Stimulated activated CD8-positive, alpha-beta memory T cell treated with anti-CD3 and anti-CD28 coated beads, Interleukin-12 subunit alpha, Interleukin-12 subunit beta, amount 100 ng/mL, for 4 hours (primary cell): Measurements from ENCODE around the gene SEPTIN3.

Experiments used
- DNase-seq: peaks from one replicate; pipeline ENCODE4 v3.0.0-alpha.2; 2020; ENCODE audit warnings: low read depth

Gene SEPTIN3

GRCh38 chr22:41969110-41969646 lies at the start of gene SEPTIN3:
SEPTIN3 (plus strand) TSS chr22:41969443; CDS start chr22:41971493, 2,050 bp downstream.
- no peak for DNase-seq

DNA sequence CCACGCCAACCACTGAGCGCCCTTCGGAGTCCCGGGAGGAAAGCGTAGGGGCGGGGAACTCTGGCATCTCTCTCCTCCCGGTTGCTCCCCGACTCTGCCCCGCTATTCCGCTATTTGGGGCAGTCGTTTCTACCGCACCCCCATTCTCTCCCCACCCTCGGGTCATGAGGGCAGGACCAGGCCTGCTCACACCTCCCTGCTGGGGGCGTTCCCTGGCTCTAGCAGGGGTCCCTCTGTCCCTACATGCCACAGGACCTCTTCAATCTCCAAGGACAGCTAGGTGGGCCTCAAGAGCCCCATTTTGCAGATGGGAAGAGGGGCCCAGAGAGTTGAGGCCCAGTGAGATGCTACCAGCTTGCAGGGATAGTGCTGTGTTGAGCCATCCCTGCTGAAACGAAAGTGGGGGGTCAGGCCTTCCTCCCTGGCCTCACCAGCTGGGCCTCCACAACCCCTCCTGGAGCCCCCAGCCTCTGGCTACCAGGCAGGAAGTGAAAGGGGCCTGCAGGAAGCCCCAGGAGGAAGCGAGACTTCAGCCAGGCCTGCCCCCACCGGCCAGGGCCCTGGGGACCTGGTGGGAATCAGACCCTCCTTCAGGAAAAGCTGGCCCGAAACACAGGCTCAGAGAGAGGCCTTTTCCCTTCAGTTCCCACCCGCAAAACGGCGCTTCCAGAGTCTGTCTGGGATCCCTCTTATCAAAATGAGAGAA lies 48.8 kb upstream of the SEPTIN3 start:
- no peak for DNase-seq

DNA sequence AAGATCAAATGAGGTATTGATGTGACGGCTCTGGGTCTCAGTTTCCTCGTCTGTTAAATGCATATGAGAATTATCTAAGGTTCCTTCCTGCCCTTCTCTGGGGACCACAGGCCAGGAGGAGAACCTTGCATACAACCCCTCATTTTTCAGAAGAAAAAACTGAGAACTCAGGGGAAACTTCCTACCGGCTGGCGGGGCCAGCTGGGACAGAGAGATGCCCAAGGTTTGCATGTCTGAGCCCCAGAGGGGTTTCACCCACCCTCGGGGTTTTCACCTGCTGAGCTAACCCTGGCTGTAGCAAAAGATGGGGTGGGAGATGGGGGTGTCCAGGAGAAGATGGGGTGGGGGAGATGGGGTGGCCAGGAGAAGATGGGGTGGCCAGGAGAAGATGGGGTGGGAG lies 46.9 kb upstream of the SEPTIN3 start:
- DNase-seq: no peak

GRCh38 chr22:41922940-41923594 lies 46.2 kb upstream of the SEPTIN3 start:
- no peak for DNase-seq

DNA sequence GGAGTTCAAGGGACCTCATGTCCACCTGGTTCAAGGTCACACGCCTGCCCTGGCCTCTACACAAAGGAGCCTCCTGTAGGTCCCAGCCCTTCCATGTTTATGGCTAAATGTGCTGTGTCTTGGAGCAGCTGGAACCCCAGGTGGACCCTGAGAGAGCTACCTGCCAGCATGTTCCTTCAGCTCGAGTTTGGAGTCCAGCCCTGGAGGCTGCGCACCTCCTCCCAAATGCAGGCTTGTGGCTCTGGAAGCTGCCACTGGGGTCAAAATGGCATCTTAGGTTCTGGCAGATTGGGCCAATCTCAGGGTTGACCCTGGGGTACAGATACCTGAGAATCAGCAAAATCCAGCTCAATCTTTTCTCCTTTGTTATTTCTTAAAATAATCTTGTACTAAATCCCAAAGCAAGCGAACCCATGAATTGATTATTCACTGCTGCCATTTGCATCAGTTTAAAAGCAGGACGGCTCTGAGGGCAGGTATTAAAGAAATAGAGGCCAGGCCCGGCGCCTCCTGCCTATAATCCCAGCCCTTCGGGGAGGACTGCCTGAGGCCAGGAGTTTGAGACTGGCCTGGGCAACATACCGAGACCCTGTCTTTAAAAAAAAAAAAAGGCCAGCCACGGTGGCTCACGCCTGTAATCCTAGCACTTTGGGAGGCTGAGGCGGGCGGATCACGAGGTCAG lies 45.5 kb upstream of the SEPTIN3 start:
- no peak for DNase-seq

- peak; percentile 63 for DNase-seq
Measured at GRCh38 chr22:41925783-41926460, 43.3 kb upstream of the SEPTIN3 start.

- DNase-seq: no peak
Measured at GRCh38 chr22:41927813-41928212, 41.4 kb upstream of the SEPTIN3 start.

- DNase-seq: no peak
Measured at GRCh38 chr22:41928593-41929417, 40.4 kb upstream of the SEPTIN3 start.

- DNase-seq: no peak
Measured at GRCh38 chr22:41929418-41929810, 39.8 kb upstream of the SEPTIN3 start.

- no peak for DNase-seq
Measured at GRCh38 chr22:41931701-41932269, 37.5 kb upstream of the SEPTIN3 start.

DNA sequence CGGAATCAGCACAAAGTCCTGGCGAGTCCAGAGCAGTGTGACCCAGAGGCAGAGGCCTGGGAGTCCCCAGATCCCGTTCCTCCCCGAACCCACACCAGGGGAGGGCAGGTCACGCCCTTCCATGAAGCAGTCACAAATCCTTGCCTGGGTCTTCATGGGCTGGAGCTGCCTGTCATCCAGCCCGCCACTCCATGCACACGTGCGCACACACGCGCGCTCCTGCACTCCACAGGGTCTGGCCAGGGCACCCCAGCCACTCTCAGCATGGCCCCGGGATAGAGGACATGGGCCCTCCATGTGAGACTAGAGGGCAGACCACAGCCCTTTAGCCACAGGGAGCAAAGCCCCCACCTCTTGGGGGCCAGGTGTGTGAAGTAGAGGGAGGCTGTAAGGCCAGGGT lies 36.9 kb upstream of the SEPTIN3 start:
- no peak for DNase-seq

DNA sequence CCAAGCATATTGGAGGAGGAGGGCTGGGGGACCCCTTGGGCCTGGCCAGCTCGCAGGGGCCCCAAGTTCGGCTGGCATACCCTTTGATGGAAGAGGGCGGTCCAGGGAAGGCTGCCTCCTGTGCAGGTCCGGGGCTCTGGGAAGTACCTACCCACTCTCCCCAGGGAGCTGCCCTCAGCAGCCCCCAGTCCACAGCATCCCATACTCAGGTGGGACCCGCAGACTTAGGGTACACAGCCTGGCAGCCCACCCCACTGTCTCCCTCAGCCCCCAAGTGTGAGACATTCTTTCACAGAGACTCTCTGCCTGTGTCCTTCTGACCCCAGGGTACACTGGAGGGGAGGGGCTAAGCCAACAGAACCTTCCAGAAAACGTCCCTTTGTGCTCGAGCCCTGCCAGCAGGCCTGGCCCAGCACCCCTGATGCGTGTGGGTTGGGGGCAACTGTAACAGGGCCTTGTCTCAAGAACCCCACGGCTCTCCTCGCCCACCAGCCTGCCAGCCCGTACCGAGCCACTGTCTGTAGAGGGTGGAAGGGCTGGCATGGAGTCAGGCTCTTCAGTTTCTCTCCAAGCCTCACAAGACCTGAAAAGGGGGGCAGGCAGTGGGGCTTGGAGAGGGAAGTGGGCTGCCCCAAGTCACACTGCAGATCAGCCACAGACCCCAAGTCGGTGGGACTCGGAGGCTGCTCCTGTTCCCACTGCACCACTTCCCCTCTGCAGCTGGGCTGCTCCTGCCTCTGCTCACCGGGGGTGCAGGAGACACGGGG lies 35.6 kb upstream of the SEPTIN3 start:
- no peak for DNase-seq

GRCh38 chr22:41934284-41935014 lies 34.8 kb upstream of the SEPTIN3 start:
- DNase-seq: no peak

- no peak for DNase-seq
Measured at GRCh38 chr22:41935015-41935351, 34.3 kb upstream of the SEPTIN3 start.

GRCh38 chr22:41935509-41935908 lies 33.7 kb upstream of the SEPTIN3 start:
- DNase-seq: no peak

- no peak for DNase-seq
Measured at GRCh38 chr22:41936894-41937169, 32.4 kb upstream of the SEPTIN3 start.

GRCh38 chr22:41939981-41940831 lies 29.0 kb upstream of the SEPTIN3 start:
- peak; percentile 78 for DNase-seq

DNA sequence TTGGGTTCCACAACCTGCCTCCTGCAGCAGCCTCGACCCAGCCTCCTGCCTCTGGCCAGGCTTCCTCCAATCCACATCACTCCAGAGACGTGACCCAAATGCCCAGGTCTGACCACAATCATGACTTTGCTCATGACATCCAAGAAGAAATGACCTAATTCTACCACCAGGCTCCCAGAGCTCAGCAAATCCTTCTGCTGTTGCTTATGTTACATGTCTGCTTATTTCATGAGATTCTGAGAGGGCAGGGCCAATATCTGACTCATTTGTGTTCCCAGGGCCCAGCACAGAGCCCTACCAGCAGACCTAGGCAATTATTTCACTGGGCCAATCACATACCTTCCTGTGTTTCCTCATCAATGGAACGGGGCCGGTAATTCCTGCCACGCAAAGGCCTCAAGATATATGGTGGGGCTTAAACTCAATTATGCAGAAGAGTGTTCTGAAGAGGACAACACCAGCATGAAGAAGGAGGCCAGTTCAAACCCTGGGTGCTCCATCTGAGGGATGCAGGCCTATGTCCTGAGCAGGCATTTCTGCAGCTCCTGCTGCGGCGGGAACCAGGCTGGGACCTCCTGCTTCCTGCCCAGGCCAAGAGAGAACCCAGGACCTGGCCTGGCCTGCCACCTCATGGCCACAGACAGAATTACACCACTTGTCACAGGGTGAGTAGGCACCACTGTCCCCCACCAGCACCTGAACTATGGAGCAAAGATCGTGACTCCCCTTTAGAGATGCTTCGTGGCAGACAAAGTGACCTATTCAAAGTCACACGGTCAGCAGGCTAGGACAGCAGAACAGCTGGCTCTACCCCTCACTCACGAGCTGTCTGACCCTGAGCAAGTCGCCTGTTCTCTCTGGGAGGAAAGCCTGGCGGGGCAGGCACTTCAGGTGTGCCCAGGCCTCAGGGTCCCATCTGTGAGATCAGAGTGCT lies 28.1 kb upstream of the SEPTIN3 start:
- peak; percentile 63 for DNase-seq
